ENCODE measurements around the gene ATP12A.

The ATP12A gene

GRCh38 chr13:24740014-24740890 lies 60.0 kb downstream of the ATP12A start:
- DNase-seq = no peak

GRCh38 chr13:24741016-24741662 lies 60.9 kb downstream of the ATP12A start:
- no peak for DNase-seq

DNA sequence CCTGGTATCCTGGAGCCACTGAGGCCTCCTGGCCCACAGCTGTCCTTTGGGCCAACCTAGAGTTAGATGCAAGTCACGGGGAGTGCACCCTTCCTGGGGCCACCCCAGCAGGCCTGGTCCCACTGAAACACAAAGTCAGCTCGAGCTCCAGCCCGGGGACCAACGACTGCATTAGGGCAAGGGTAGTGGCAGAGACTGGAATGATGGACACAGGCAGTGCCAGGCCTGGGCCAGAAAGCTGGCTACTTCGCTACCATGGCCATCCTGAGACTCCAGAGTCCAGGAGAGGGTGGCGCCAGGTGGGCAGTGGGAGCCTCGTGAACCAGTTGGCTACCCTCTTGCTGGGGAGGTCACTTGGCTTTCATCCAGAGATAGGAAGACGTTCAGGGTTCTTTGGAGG lies 61.6 kb downstream of the ATP12A start:
- DNase-seq = no peak

DNA sequence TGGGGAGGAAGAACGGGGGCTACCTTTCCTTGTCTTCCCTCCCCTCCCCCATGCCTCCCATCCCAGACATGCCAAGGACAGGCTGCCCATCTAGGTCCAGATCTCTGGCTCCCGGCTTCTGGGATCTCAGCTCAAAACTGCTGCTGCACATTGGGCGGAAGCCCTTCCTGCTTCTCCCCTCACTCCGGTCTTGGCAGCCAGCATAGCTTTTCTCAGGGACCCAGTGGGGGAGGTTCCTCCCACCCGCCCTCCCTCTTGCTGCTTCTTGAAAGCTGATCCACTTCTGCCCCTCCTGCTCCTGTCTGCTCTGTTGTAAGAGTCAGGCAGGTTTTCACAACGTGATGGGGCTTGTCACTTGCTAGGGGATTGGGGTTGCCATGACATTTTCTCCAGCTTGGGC lies 62.1 kb downstream of the ATP12A start:
- no peak for DNase-seq

GRCh38 chr13:24742977-24743376 lies 62.8 kb downstream of the ATP12A start:
- DNase-seq = no peak

- no peak for DNase-seq
These were observed 64.0 kb downstream of the ATP12A start for GRCh38 chr13:24744247-24744646.

GRCh38 chr13:24745516-24745860 lies 65.3 kb downstream of the ATP12A start:
- DNase-seq = no peak

GRCh38 chr13:24745861-24746617 lies 65.8 kb downstream of the ATP12A start:
- DNase-seq = no peak

GRCh38 chr13:24746618-24747247 lies 66.5 kb downstream of the ATP12A start:
- no peak for DNase-seq

- no peak for DNase-seq
These were observed 67.2 kb downstream of the ATP12A start for GRCh38 chr13:24747248-24748060.

- DNase-seq = no peak
These were observed 67.8 kb downstream of the ATP12A start for GRCh38 chr13:24748061-24748400.

GRCh38 chr13:24759197-24759596 lies 79.0 kb downstream of the ATP12A start:
- no peak for DNase-seq

All from NCI-H1694 (cell line).